NAMALWA (cell line): ENCODE measurements around the gene ZNF507.
"Not testable (repeated sequence)": the region's sequence is repeated elsewhere in the genome, so short reads cannot be mapped to it uniquely, and the experiment has no call there.

Experiments
- DNase-seq: peaks from one replicate; pipeline ENCODE4 v3.0.0-alpha.2; 2015; ENCODE audit warnings: low spot score

The ZNF507 gene

GRCh38 chr19:32368787-32369186, 23.4 kb downstream of the ZNF507 start:
- DNase-seq, result no peak

DNA sequence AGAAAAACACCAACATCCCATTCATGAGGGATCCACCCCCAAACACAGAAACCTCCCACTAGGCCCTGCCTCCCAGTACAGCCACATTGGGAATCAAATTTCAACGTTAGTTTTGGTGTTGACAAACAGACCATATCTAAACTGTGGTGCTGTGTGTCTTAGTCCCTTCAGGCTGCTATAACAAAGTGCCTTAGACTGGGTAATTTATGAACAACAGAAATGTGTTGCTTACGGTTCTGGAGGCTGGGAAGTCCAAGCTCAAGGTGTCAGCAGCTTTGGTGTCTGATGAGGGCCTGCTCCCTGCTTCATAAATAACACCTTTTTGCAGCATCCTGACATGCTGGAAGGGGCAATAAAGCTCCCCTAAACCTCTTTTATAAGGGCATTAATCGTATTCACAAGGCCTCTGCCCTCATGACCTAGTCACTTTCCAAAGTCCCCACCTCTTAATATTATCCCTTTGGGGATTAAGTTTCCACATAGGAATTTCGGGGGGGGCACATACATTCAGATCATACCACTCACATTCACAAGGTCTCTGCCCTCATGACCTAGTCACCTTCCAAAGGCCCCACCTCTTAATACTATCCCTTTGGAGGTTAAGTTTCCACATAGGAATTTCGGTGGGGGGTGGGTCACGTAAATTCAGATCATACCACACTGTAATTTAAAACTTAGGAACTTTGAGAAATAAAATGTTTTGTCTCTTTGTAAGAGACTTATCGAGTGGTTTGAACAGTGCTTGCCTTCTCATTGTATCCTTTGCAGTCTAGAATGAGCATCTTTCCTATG, 27.5 kb downstream of the ZNF507 start:
- DNase-seq, result no peak

DNA sequence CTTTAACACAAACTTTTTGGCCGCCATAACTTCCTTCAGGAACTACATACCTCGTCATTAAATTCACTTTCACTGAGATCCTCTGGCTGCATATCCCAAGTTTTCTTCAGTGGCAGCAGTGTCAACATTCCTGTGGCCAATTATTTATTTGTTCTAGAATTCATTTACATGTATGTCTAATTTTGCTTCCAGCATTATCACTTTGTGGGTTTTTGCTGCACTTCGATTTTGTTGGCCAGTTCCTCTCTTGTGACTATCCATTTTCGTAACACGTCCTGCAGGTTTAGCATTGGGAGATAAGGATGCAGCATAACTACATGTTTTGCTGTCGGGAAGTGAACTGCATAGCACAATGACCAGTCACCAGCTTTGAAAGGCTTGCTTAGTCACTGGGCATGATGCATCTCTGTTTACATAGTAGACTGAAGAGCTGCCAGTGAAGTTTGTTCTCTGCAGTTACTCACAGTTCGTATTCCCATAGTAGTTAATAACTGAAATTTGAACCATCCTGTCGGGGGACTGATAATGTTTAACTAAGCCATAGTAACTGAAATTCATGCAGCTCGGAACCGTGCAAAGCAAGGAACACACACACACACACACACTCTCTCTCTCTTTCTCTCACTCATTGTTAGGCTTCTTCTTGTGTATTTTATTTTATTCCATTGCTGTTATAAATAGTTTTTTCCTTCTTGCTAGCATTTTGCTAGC, 28.3 kb downstream of the ZNF507 start:
- DNase-seq, result no peak

- DNase-seq, result not testable (repeated sequence)
These were observed 29.0 kb downstream of the ZNF507 start for GRCh38 chr19:32374362-32374761.

DNA sequence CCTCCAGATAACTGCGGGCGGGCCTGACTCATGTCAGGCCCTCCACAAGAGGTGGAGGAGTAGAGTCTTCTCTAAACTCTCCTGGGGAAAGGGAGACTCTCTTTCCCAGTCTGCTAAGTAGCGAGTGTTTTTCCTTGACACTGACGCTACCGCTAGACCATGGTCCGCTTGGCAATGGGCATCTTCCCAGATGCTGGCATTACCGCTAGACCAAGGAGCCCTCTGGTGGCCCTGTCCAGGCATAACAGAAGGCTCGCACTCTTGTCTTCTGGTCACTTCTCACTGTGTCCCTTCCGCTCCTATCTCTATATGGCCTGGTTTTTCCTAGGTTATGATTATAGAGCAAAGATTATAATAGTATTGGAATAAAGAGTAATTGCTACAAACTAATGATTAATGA, 31.7 kb downstream of the ZNF507 start:
- DNase-seq, result not testable (repeated sequence)

- DNase-seq, result no peak
These were observed 34.9 kb downstream of the ZNF507 start for GRCh38 chr19:32380269-32380668.

- DNase-seq, result no peak
These were observed 42.4 kb downstream of the ZNF507 start for GRCh38 chr19:32387701-32388392.

GRCh38 chr19:32388393-32388855, 43.0 kb downstream of the ZNF507 start:
- no peak for DNase-seq

GRCh38 chr19:32392901-32393300, 47.5 kb downstream of the ZNF507 start:
- DNase-seq, result no peak

- DNase-seq, result no peak
These were observed 50.7 kb downstream of the ZNF507 start for GRCh38 chr19:32396046-32396652.

DNA sequence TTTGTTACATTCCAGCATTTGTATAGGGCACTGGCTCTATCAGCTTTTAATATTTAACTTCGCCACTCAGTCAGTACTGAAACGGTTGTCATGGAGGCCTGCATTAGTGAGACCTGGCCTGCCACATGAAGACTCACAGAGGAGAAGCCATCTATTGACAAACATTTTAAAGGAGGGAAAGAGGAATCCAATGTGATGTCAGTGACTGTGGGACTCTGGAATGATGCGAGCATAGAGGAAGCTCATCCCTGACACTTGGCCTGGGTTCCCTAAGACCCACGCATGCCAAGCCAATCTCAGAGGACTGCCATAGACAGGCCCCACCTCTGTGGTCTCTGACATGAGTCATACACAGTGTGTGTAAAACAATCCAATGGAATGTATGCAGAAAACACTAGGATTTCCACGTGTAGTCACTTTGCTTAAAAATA, 52.3 kb downstream of the ZNF507 start:
- DNase-seq, result no peak

DNA sequence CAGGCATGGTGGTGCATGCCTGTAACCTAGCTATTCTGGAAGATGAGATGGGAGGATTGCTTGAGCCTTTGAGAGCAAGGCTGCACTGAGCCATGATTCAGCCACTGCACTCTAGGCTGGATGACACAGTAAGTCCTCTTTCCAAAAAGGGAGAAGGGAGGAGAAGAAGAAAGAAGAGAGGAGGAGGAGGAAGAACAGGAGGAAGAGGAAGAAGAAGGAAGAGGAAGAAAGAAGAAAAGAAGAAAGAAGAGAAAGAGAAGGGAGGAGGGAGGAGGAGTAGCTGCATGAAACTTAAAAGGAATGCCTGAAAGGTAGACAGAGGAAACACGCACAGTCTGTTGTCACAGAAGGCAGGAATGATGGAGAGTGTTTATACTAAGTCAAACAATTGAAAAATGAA, 56.6 kb downstream of the ZNF507 start:
- DNase-seq, result no peak

DNA sequence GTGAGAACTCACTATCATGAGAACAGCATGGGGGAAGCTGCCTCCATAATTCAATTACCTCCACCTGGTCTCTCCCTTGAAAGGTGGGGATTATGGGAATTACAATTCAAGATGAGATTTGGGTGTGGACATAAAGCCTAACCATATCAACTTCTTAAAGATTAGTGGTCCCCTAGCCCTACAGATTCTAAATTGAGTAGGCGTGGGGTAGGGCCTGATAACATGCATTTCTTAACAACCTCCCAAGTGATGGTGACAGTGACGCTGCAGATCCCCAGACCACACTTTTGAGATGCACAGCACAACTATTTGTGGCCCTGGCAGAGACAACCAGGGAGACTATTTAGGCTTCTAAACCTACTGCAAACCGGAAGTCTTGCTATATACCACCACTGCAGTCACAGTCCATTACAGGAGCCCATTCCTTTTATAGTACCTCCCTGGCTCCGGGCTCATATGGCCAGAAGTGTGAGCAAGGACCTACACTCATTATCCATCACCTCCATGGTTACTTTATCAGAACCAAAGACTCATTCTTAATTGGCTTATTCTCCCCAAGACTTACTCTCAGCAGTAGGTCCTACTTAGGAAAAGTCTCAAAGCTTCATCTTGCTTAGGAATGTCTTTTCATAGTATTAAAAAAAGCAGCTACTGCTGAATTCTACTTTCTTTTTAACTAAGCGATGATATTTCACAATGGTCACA, 58.0 kb downstream of the ZNF507 start:
- DNase-seq, result no peak

GRCh38 chr19:32404213-32404932, 59.0 kb downstream of the ZNF507 start:
- DNase-seq, result no peak

DNA sequence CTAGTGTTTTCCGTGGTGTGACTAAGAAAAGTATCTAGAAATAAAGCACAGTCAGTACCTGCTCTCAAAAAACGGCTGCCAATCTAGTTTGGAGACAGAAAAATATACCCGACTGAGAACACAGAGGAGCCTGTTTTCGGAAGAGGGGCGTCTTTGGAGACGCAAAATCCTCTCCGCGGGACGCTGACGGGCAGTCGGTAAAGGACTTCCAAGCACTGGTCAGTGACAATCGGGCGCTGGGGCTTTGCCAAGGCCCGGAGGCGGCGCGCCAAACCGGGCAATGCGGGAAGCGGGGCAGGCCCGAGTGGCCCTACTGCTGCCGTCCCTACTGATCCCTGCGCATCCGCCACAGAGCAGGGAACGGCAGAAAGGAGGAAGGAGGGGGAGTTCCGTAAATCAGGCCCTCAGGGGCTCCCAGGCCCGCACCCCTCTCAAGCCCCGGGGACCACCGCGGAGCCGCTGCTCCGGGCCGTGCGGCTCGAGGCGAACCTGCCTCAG, 59.6 kb downstream of the ZNF507 start:
- DNase-seq, result peak; percentile 26

GRCh38 chr19:32405431-32406160, 60.2 kb downstream of the ZNF507 start, which contains the start of gene DPY19L3:
DPY19L3 (plus strand) TSS chr19:32405770; CDS start chr19:32408254, 2,484 bp downstream.
- peak; percentile 94 for DNase-seq

DNA sequence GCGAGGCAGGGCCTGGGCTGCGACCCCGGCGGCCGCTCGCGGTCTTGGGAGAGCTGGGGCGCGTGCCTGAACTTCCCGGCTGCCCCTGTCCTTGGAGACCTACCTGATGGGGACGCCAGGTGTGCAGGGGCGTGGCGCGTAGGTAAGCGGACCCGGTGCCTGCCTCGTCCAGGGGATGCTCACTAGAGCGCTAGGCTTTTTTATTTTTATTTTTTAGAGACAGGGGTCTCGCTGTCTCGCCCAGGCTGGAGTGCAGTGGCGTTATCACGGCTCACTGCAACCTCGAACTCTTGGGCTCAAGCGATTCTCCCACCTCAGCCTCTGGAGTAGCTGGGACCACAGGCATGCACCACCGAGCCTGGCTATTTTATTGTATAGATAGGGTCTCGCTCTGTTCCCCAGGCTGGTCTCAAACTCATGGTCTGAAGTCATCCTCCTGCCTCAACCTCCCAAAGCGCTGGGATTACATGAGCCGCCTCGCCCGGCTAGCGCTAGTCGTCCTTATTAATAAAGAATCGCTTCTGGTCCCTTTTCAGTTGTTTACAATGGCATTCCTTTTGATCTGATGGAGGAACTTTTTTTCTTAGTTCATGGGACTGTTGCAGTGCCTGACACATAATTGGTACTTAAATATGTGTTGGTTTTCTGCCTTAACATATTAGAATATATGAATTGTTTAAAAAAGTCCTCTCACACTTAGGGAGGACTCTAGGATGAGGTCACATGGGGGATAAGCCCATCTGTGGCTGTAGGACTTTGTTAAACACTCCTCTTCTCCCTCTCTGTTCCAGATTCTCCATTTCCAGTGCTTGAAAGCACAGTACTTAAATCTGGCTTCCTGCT, 61.0 kb downstream of the ZNF507 start:
- no peak for DNase-seq

DNA sequence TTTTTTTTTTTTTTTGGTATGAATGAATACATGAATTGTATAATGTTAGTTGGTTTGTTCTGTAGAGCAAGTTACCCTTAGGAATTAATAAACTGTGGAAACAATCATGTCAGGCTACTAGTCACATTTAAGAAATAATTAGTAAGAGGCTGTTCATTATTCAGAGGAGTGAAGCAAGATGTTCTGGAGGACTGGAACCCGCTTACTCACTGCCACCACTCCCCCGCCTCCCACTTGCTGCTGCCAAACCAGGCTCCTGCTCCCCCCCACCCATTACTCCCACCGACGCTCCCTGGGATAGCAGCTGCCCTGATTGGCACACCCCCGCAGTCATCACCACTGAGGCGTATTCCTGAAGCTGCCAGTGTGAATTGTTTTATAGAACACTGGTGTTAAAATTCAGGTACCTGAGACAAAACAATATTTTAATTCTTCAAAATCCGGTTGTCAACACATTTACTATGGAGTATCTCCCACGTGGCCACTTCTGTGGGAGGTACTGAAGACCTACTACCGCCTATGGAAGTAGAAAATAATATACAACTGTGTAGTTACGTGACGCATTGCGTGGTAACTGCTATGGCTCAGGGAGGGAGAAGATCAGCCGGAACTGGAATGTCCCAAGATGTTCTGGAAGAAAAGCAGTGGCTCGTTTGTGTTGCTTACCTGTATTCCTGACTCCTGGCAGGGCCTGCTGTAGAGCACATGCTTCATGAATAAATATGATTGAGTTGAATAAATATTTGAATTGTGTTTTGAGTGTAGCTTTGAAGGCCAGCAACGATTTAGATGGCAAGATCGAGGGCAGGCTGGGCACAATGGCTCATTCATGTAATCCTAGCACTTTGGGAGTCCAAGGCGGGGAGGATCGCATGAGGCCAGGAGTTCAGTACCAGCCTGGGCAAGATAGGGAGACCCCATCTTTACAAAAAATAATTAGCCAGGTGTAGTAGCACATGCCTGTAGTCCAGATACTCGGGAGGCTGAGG, 61.9 kb downstream of the ZNF507 start:
- DNase-seq, result no peak
